Measurements from ENCODE around the gene ANKS1B.

The ANKS1B gene

DNA sequence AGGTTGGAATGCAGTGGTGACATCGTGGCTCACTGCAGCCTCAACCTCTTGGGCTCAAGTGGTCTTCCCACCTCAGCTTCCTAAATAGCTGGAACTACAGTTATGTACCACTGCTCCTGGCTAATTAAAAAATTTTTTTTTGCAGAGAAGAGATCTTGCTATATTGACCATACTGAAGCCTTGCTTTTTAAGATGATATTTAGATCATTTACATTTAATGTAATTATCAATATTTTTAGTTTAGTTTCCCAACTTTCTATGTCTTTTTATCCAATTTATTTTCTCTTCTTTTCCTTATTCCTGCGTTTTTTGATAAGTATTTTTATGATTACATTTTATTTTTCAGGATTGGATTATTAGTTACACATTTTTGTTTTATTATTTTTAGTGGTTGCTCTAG lies 999.6 kb downstream of the ANKS1B start:
- TF ChIP-seq, protein P1, sequence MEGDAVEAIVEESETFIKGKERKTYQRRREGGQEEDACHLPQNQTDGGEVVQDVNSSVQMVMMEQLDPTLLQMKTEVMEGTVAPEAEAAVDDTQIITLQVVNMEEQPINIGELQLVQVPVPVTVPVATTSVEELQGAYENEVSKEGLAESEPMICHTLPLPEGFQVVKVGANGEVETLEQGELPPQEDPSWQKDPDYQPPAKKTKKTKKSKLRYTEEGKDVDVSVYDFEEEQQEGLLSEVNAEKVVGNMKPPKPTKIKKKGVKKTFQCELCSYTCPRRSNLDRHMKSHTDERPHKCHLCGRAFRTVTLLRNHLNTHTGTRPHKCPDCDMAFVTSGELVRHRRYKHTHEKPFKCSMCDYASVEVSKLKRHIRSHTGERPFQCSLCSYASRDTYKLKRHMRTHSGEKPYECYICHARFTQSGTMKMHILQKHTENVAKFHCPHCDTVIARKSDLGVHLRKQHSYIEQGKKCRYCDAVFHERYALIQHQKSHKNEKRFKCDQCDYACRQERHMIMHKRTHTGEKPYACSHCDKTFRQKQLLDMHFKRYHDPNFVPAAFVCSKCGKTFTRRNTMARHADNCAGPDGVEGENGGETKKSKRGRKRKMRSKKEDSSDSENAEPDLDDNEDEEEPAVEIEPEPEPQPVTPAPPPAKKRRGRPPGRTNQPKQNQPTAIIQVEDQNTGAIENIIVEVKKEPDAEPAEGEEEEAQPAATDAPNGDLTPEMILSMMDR (IDR thresholded peaks at IDR 0.05), result no peak

DNA sequence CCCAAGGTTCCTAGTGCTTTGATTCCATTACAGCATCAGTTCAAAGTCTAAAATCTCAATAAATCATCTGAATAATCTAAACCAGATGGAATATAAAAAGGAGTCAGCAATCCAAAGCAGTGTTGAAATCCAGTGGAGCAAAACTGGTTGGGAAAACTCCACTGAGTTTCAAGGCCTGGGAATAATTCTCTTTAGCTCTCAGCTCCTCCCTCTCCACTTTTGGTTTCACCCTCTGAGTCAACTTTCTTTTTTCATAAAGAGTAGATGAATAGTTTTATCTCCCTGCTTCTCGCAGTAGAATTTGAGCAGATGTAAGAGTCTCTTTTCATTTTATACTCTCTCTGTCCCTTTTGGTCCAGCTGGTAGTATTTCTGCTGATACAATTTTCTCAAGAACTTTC lies 1001.1 kb downstream of the ANKS1B start:
- TF ChIP-seq, protein P1 (IDR thresholded peaks at IDR 0.05), result no peak

DNA sequence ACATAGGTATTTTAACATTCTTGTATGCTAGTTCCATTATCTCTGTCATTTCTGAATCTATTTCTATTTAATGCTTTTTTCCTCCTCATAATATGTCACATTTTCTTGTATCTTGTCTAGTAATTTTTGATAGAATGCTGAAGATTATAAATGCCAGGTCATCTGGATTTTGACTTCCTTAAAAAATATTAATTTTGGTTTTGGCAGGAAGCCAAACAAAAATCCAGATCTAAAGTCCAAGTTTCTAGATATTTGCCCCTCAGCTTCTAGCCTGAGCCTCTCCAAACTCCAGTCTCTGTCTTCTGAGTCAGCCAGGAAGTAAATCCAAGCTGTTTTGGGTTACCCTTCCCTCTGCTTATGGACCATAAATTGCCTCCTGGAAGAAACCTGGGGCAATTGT lies 1004.2 kb downstream of the ANKS1B start:
- TF ChIP-seq, protein P1 (IDR thresholded peaks at IDR 0.05), result no peak

DNA sequence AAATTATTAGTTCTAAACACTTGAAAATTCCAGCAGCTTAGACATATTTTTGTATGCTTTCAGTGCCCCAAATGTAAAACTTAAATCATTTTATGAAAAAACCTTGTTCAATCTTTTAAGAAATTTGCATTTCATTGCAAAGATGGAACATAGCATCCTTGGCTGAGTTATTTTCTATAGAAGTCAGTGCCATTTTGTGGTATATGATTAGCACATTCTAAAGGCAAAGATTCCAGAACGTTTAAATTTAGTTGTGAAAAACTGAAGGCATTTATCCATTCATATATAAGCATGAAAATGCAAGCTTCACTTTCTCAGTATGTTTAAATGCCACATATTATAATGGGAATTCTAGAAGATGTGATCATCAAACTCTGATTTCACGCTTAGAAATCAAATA lies 1007.5 kb downstream of the ANKS1B start:
- TF ChIP-seq, protein P1 (IDR thresholded peaks at IDR 0.05), result no peak

DNA sequence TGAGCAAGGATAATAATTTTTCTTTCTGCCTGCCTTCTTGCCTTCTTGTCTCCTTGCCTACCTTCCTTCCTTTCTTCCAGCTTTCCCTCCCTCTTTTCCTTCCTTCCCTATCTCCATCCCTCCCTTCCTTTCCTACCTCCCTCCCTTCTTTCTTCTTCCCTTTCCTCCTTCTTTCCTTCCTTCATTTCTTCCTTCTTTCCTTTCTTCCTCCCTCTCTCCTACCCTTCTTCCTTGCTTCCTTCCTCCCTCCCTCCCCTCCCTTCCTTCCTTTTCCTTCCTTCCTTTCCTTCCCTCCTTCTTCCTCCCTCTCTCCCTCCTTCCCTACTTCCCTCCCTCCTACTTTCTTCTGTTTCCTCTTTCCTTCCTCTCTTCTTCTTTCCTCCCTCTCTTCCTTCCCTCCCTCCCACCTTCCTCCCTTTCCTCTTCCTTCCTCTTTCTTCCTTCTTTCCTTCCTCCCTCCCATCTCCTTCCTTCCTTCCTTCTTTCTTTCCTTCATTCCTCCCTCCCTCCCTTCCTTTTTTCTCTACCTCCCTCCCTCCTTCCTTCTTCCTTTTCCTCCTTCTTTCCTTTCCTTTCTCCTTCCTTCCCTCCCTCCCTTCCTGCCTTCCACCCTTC lies 1009.9 kb downstream of the ANKS1B start:
- TF ChIP-seq, protein P1 (IDR thresholded peaks at IDR 0.05), result no peak

DNA sequence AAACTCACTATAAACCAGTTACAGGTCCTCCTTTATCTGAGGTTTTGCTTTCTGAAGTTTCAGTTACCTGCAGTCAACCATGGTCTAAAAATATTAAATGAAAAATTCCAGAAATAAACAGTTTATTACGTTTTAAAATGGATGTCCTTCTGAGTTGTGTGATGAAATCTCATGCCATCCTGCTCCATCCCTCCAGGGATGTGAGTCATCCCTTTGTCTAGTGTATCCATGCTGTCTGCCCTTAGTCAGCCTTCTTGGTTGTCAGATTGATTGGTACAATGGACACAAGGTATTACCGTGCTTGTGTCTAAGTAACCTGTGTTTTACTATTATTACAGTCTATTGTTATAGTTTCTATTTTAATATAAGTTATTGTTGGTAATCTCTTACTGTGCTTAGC lies 1011.3 kb downstream of the ANKS1B start:
- TF ChIP-seq, protein P1 (IDR thresholded peaks at IDR 0.05), result no peak

DNA sequence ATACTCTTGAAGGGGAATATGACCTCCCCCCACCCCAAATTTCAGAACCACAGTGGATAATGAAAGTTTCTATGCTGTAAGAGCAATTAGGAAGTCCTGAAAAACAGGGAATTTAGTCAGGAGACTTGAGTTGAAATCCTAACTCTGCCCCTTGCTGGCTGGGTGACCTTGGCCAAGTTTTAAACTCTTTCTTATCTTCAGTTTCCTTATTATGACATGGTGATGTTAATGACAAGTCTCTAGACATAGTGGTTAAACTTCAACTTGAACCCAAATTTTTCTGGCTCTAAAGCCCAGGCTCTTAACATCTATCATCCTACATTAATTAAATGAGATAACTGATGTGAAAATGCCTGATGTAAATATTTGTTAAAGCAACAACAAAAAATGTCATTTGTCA lies 1013.8 kb downstream of the ANKS1B start:
- TF ChIP-seq, protein P1 (IDR thresholded peaks at IDR 0.05), result no peak

DNA sequence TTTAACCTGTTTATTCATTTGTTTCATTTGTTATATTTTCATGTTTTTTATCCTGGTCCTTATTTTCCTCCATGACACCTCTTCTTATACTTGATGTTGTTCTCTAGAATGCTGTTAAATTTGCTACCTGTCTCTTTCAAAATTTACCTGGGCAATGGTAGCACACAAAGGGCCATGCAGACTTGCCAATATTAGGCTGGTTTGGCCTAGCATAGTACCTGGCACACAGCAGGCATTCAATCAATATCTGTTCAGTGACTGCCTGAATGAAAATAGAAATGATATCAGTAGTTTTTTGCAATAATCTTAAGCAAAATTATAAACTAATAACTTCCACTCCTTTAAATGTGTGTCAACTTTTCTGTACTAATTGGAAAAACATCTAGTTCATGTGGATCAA lies 1014.5 kb downstream of the ANKS1B start:
- TF ChIP-seq, protein P1 (IDR thresholded peaks at IDR 0.05), result no peak
